Keratinocyte (primary cell): ENCODE measurements around the gene MYOM1.

Experiments used
- CTCF ChIP-seq, 3 experiments: IDR thresholded peaks in 1 of 3; conservative IDR thresholded peaks in 1 of 3; optimal IDR thresholded peaks in 1 of 3; 2 replicates in 2 of 3; 3 replicates in 1 of 3; pipeline versions ENCODE3 to v1.5.1; 2011; ENCODE audit warnings: low read length in 3 of 3, mild to moderate bottlenecking in 3 of 3, moderate library complexity in 2 of 3, control low read depth in 1 of 3, inconsistent platforms in 1 of 3; ENCODE audit not compliant: insufficient read depth in 2 of 3; ENCODE audit errors: extremely low read depth in 1 of 3
- EZH2 ChIP-seq: IDR thresholded peaks from one replicate; pipeline ENCODE4 v1.6.1; 2012; ENCODE audit warnings: inconsistent platforms, mild to moderate bottlenecking, low read length, moderate library complexity

DNA sequence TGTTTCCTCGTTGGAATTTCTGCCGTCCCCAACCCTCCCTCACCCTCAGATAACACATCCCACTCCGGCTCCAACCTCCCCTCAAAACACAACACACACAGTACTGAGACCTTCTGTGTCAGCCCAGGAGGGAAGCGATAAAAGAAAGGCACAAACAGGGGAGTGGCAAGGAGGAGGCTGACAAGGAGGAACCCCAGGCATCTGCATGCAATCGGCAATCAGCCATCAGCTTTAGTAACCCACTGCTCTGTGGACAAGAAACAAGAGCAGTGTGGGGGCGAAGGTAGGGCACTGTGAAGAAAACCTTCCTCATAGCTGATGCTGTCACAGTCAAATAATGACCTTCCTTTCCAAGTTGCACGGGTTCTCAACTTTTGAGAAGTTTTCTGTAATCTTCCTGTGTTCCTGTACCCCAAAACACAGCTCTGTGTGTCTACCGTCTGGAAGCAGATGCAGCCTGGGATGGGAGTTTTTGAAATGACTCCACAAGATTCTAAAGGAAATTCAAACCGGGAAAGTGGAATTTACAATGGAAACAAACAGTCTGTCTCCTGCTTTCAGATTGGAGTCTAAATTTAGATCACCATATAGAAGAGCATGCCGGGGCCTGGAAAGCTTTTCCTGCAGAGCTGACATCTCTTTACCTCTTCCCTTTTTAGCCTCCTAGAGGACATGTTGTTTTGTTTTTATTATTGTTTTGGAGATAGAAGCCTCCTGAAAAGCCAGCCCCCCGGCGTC, 190.4 kb downstream of the MYOM1 start:
- TF ChIP-seq CTCF (optimal IDR thresholded peaks at IDR 0.05 in 1 of 3, IDR thresholded peaks at IDR 0.05 in 1 of 3, conservative IDR thresholded peaks at IDR 0.05 in 1 of 3; ENCODE audit: extremely low read depth in 1 of 3, insufficient read depth in 2 of 3, low read length in 3 of 3) (no peak), EZH2 (no peak)
